ENCODE results near the gene CENPH.
A peak's percentile ranks its signal among the peaks of the same experiment; 100 is the strongest.
"Not testable (repeated sequence)": the region's sequence is repeated elsewhere in the genome, so short reads cannot be mapped to it uniquely, and the experiment has no call there.

Gene CENPH

DNA sequence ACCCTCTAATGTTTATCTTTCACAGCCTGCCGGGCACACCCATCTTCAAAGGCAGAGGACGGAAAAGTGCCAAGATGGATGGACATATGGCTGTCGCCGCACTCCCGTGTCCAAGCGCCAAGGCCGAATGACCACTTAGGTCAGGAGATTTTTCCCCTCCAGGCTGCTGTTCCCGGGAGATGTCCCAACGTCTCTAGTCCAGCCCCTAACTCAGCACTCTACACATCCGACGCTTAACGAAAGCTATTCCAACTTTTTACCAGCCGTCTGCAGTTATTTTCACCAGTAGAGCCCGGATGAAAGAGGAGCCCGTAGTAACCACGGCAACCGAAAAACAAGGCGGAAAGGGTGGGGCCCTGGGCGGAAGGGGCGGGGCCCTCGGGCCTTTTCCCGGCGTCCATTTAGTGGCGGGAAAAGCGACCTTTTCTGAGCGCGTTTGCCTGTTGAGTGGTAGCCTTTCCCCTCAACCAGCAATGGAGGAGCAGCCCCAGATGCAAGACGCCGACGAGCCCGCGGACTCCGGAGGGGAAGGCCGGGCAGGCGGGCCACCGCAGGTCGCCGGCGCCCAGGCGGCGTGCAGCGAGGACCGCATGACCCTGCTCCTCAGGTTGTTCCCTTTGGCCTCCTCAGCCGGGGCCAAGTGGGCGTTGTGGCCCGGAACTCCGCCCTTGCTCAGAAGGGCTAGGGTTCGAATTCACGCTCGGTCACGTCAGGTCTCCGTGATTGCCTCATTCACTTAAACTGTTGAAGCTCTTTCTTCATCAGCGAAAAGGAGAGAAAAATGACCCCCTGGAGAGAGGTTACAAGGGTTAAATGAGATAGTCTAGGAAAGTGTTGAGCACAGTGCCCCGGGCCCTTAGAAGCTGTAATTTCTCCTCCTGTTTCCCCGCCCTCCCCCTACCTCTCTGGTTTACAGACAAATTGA, at the start of gene CENPH:
CENPH (plus strand) TSS at position 422 of the 925 bp plus-strand sequence; CDS start at position 474, 52 bp downstream.
- DNase-seq = peak; percentile 72 to 85

- not testable (repeated sequence) for DNase-seq
Observed at GRCh38 chr5:69140239-69140638, 49.1 kb upstream of the CENPH start.

GRCh38 chr5:69140827-69141226, 48.6 kb upstream of the CENPH start:
- DNase-seq = no peak

DNA sequence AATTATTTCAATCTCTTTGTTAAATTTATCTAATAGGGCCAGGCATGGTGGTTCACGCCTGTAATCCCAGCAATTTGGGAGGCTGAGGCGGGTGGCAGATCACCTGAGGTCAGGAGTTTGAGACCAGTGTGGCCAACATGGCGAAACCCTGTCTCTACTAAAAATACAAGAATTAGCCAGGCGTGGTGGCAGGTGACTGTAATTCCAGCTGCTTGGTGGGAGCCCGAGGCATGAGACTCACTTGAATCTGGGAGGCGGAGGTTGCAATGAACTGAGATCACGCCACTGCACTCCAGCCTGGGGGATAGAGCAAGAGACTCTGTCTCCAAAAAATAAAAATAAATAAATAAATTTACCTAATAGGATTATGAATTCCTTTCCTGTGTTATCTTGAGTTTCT, 40.8 kb upstream of the CENPH start:
- DNase-seq = not testable (repeated sequence)

DNA sequence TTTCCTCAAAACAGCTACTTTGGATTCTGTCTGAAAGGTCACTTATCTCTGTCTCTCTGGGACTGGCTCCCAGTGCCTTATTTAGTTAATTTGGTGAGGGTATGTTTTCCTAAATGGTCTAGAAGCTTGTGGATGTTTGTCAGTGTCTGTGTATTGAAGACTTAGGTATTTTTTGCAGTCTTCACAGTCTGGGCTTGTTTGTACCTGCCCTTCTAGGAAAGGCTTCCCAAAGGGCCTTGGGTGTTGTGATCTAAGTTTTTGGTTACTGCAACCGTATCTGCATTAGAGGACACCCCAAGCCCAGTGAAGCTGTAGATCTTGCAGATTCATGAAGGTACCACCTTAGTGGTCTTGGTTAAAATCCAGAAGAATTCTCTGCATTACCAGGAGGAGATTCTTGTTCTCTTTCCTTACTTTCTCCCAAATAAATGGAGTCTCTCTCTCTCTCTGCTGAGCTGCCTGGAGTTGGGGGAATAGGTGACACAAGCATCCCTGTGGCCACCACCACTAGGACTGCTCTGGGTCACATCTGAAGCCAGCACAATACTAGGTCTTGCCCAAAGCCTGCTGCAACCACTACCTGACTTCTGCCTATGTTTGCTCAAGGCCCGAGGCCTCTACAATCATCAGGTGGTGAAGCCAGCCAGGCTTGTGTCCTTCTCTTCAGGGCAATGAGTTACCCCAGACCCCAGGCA, 40.3 kb upstream of the CENPH start:
- no peak for DNase-seq

DNA sequence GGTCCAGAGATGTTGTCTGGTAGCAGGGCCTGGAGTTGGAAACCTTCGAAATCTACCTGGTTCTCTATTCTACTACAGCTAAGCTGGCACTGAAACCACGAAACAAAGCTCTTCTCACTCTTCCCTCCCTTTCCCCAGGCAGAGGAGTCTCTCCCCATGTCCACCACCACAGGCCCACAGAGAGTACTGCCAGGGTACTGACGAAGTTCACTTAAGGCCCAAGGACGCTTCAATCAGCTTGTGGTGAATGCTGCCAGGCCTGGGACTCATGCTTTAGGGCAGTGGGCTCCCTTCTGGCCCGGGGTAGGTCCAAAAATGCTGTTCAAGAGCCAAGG, 39.7 kb upstream of the CENPH start:
- no peak for DNase-seq

- no peak for DNase-seq
Observed at GRCh38 chr5:69152731-69153130, 36.7 kb upstream of the CENPH start.

- DNase-seq = no peak
Observed at GRCh38 chr5:69156456-69156855, 32.9 kb upstream of the CENPH start.

- DNase-seq = no peak
Observed at GRCh38 chr5:69158039-69158438, 31.3 kb upstream of the CENPH start.

DNA sequence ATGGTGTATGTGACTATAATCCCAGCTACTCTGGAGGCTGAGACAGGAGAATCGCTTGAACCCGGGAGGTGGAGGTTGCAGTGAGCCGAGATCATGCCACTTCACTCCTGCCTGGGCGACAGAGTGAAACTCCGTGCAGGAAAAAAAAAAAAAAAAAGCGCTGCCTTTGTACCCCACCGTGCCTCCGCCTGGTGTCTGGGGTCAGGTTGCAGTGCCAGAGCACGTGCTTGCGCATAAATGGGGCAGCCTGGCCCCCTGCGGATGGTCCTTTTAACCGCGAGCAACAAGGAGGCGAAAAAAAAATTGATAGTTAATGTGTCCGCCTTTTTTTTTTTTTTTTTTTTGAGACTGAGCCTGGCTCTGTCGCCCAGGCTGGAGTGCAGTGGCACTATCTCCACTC, 28.7 kb upstream of the CENPH start:
- no peak for DNase-seq

GRCh38 chr5:69166686-69167492, 22.5 kb upstream of the CENPH start, which contains the start of gene CCNB1:
CCNB1 (plus strand) TSS chr5:69167150; CDS start chr5:69167263, 113 bp downstream.
- peak; percentile 95 to 96 for DNase-seq

DNA sequence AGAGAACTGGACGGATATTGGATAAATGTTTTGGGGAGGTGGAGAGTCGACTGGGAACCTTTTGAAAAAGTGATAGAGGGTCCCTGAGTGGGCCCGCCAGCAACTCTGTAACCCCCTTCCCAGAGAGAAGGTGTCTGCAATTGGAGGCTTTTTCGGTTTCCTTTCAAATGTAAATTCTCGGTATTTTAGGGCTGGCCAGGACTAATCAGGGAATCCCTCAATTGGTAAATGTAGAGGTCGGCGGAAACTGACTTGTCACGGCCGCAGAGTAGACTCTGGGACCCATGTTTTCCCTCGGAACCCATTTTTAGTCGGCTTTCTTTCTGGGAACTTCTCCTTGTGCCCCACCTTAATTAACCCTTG, 21.9 kb upstream of the CENPH start:
- no peak for DNase-seq

DNA sequence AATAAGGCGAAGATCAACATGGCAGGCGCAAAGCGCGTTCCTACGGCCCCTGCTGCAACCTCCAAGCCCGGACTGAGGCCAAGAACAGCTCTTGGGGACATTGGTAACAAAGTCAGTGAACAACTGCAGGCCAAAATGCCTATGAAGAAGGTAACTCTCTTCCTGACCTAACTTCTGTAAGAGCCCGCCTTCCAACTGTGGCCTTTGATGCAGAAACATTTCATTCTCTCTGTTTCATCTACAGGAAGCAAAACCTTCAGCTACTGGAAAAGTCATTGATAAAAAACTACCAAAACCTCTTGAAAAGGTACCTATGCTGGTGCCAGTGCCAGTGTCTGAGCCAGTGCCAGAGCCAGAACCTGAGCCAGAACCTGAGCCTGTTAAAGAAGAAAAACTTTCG, 21.5 kb upstream of the CENPH start:
- DNase-seq = no peak

- no peak for DNase-seq
Observed at GRCh38 chr5:69170495-69170894, 18.9 kb upstream of the CENPH start.

GRCh38 chr5:69170969-69171368, 18.4 kb upstream of the CENPH start:
- no peak for DNase-seq

GRCh38 chr5:69181659-69182293, 7.6 kb upstream of the CENPH start:
- not testable (repeated sequence) for DNase-seq

GRCh38 chr5:69184621-69185020, 4.8 kb upstream of the CENPH start:
- no peak for DNase-seq

DNA sequence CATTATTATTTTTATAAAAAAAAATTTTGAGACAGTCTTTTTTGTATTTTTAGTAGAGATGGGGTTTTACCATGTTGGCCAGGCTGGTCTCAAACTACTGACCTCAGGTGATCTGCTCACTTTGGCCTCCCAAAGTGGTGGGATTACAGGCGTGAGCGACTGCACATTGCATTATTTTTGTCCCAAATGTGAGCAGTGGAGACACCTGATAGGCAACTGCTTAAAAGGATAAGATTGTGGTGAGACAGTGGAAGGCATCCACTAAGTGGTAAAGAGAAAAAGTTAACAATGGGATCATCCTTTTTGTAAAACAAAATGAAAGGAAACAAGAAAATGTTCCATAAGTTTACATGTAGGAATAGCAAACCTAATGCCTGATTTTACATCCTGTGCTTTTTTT, 2.0 kb upstream of the CENPH start:
- DNase-seq = no peak

DNA sequence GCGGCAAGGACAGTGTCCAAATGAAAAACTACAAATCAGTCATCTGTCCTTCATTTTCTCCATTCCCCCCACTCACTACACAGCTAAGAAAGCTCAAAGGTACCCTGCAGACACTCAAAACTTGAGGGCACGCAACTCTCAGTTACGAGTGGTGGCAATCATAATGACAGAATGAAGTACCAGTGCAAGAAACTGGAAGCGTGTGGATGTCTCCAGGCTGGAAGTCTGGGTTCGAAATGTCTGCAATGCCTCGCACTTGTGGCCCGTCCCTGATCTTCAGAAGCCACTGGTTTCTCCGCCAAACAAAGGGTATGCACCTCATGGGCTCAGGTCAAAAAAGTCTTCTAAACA, 597 bp upstream of the CENPH start:
- DNase-seq = no peak

GRCh38 chr5:69202497-69202896, 13.1 kb downstream of the CENPH start:
- DNase-seq = no peak

DNA sequence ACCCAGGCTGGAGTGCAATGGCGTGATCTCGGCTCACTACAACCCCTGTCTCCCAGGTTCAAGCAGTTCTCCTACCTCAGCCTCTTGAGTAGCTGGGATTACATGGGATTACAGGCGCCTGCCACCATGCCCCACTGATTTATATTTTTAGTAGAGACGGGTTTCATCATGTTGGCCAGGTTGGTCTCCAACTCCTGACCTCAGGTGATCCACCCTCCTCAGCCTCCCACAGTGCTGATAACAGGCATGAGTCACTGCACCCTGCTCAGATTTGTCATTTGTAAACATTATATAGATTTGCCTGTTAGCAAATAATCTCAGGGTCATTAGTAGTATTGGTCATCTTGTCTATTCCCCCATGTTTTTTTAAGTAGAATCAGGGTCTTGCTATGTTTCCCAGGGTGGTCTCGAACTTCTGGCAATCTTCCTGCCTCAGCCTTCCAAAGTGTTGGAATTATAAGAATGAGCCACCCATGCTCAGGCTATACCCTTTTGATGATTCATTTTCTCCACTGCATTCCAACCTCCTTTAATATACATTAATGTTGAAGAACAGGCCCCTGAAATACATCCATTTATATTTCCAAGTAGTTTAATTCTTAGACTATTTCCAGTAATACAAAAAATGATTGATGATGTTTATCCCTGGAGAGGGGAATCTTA, 17.3 kb downstream of the CENPH start:
- no peak for DNase-seq

DNA sequence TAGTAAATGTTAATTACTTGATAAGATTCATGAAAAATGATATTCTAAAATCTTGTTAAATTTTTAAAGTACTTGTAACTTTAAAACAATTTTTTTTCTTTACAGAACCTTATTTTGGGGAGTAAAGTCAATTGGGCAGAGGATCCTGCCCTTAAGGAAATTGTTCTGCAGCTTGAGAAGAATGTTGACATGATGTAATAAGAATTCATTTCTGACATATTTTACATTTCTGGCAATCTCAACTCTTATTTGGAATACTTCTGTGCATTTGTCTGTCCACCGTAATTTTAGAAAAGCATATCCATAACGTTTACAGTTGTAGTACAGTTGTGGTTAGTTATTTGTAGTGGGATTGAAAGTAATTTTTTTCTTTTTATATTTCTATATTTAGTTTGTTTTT, 20.2 kb downstream of the CENPH start:
- DNase-seq = no peak
